GM20000 (cell line): ENCODE data around the gene PRCC.

Experiments
- DNase-seq: peaks from one replicate; pipeline ENCODE4 v3.0.0; 2012; ENCODE audit warnings: low spot score
- TF ChIP-seq, protein P1 (sequence below): IDR thresholded peaks from 2 replicates; pipeline ENCODE4 v1.5.1; 2012; ENCODE audit warnings: mild to moderate bottlenecking, control low read depth; ENCODE audit errors: extremely low read depth, missing control alignments

The PRCC gene

DNA sequence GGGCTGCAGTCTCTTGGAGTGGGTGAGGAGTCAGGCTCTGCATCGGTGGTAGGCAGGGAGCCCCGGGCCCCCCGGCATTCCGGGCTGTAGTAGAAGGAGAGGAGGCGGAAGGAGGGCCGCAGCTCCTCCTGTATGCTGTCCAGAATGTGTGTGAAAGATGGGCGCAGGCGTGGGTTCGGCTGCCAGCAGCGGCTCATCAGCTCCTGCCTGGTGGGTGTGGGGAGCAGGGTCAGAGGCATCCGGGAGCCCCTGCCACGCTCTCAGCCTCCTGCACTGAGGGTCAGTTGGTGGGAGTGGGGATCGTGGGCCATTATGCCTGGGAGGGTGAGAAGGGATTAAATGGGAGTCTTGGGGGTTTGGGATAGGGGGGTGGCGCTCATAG, 73.6 kb downstream of the PRCC start:
- DNase-seq, result no peak
- TF ChIP-seq, protein P1, sequence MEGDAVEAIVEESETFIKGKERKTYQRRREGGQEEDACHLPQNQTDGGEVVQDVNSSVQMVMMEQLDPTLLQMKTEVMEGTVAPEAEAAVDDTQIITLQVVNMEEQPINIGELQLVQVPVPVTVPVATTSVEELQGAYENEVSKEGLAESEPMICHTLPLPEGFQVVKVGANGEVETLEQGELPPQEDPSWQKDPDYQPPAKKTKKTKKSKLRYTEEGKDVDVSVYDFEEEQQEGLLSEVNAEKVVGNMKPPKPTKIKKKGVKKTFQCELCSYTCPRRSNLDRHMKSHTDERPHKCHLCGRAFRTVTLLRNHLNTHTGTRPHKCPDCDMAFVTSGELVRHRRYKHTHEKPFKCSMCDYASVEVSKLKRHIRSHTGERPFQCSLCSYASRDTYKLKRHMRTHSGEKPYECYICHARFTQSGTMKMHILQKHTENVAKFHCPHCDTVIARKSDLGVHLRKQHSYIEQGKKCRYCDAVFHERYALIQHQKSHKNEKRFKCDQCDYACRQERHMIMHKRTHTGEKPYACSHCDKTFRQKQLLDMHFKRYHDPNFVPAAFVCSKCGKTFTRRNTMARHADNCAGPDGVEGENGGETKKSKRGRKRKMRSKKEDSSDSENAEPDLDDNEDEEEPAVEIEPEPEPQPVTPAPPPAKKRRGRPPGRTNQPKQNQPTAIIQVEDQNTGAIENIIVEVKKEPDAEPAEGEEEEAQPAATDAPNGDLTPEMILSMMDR, result no peak

DNA sequence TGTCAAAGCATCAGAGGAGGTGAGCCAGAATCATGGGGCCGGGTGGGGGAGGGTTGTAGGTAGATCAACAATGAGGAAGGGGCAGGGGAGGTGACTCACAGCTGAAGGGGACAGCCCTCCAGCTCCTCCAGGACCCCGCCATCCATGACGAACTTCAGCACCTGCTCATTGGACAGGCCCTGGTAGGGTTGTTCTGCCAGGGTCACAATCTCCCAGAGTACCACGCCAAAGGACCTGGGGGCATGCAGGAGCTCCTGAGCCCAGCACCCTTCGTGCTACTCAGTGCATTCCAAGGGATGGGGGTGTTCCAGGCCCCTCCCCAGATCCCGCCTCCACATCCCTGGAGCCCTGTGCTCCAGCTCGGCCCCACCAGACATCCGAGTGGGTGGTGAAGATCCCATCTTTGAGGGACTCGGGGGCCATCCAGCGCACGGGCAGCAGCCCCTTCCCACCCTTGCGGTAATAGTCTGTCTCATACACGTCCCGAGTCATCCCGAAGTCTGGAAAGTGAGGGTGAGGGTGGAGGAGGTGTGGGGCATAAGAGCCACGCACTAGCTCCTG, 74.0 kb downstream of the PRCC start:
- DNase-seq, result peak; percentile 8
- TF ChIP-seq, protein P1, result no peak

DNA sequence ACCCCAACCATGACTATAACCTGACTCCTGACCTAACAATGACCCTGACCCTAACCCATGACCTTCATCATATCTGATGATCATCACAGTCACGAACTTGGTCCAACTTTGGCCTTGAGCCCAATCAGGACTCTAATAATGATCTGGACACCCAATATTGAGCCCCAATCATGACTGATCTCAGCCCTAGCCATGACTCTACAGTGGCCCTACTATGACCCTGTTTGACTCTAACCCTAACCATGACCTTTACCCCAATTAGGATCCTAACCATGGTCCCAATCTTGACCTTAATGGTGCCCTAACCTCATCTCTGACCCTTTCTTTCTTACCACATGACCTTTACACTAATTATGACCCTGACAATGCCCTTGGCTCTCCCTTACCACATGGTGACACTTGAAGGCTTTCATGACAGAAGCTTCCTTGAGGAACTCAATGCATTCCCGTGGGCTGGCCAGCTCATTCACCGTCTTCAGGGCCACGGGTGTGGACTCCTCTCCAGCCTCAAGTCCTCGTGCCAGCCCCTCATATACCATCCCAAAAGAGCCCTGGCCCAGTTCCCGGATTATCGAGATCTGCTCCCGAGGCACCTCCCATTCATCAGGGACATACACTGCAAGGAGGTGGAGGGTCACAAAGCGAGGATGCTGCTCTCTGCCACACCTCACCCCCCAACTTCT, 75.4 kb downstream of the PRCC start:
- TF ChIP-seq, protein P1, result no peak
- no peak for DNase-seq

DNA sequence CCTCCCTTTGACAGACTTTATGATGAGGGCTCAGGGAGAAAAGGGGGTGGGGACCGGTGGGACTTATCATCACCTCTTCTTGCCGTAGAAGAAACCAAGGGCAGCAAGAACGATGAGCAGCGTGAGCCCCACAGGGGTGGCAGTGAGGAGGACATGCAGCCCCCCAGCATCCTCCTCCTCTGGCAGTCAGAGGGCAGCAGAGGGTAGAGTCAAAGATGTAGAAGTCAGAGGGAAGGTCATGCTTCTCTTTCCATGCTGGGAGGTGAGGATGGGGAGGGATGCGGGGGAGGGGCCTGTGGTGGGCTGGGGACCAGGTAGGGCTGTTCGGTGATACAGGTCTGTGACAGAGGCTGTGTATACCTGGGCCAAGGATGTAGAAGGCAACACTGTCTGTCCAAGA, 76.8 kb downstream of the PRCC start:
- TF ChIP-seq, protein P1, result no peak
- DNase-seq, result peak; percentile 11

DNA sequence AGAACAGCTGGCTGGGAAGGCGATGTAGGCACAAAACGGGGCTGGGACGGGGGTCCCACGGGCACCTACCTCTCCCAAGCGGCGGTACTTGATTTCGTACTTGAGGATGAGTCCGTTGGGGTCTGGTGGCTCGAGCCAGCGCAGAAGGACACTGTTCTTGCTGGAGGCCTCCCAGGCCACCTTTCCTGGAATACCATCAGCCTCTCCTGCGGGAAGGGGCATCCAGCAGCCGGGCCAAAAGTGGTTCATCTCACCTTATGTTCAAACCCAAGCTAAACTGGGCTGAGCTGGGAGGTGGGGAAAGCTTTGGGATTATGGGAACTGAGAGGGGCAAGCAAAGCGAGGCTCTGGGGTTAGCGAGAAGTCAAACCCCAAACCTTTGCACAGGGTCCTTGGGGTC, 77.3 kb downstream of the PRCC start:
- DNase-seq, result peak; percentile 19
- TF ChIP-seq, protein P1, result no peak

DNA sequence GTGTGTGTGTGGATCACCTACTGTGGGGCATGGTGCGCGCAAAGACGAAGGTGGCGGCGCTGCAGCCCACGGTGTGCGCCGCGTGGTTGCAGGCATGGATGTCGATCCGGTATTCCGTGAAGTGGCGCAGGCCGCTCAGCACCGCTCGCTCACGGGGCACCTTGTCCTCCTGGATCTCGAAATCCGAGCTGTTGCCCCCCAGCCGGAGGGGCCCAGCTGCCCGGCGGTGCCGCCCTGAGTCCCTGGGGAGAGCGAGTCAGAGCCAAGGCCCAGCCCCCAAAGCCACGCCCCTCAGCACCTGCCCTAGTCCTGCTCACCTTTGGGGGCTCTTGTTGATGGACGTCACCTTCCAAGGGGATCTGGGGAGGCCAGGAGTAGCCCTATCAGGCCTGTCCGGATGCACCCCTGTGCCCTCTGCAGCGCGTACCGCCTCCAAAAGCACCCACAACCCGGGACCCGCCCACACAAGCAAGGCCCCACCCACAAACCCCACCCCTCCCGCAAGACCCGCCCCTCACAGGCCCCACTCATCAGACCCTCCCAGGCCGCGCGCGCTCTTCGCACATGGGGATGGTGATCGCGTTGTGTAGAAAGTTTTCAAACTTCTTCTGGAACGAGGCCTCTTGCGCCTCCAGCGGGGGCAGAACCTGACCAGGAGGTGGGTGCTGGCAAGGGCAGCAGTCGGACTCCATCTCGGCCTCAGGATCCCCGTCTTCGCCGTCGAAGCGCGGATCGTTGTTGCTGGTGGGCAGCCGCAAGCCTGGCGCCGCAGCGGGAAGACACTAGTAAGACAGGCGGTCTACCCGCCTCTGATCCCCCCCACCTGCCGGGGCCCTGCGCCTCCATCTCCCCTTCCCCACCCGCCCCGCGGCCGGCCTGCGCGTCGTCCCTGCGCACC, 78.0 kb downstream of the PRCC start:
- TF ChIP-seq, protein P1, result no peak
- peak; percentile 47 for DNase-seq
